Measurements from ENCODE around the gene TRRAP.

- TF ChIP-seq CTCF (conservative IDR thresholded peaks at IDR 0.05; ENCODE audit: low read depth in 2 of 2), result no peak
- no peak for TF ChIP-seq EZH2phosphoT487 (IDR thresholded peaks at IDR 0.05; ENCODE audit: unreplicated experiment)
- no peak for TF ChIP-seq POLR2AphosphoS5 (IDR thresholded peaks at IDR 0.05; ENCODE audit: low read depth)
- no peak for TF ChIP-seq ZNF114 (CRISPR knock-in tag; IDR thresholded peaks at IDR 0.05)
- no peak for TF ChIP-seq CREB1 (CRISPR knock-in tag; IDR thresholded peaks at IDR 0.05; ENCODE audit: low read depth)
- no peak for TF ChIP-seq REST (IDR thresholded peaks at IDR 0.05; ENCODE audit: unreplicated experiment)
Measured at GRCh38 chr7:98982686-98983085, 104.4 kb downstream of the TRRAP start.

Measured in GM23338 (cell line).